HUES48 (cell line): Measurements from ENCODE around the gene ARHGEF40.

ENCODE experiments used
- H3K27ac ChIP-seq: one replicate; pipeline ENCODE4 v1.7.0; 2013; ENCODE audit warnings: low read depth, low read length, inconsistent platforms
- H3K27me3 ChIP-seq: 2 replicates; pipeline ENCODE4 v1.6.1; 2013; ENCODE audit warnings: mild to moderate bottlenecking, low read length; ENCODE audit not compliant: control insufficient read depth, insufficient read depth
- H3K36me3 ChIP-seq: 2 replicates; pipeline ENCODE4 v1.6.1; 2013; ENCODE audit warnings: low read length; ENCODE audit not compliant: control insufficient read depth, insufficient read depth
- H3K4me1 ChIP-seq: 2 replicates; pipeline ENCODE4 v1.6.1; 2013; ENCODE audit warnings: mild to moderate bottlenecking, low read length; ENCODE audit not compliant: control insufficient read depth, insufficient read depth
- H3K4me3 ChIP-seq: 2 replicates; pipeline ENCODE4 v1.5.1; 2013; ENCODE audit warnings: mild to moderate bottlenecking, low read depth, low read length
- H3K9ac ChIP-seq: 2 replicates; pipeline ENCODE4 v1.6.1; 2013; ENCODE audit warnings: mild to moderate bottlenecking, low read depth, low read length, moderate library complexity
- H3K9me3 ChIP-seq: 2 replicates; pipeline ENCODE4 v1.6.1; 2013; ENCODE audit warnings: low read length; ENCODE audit not compliant: control insufficient read depth, insufficient read depth

Gene ARHGEF40

GRCh38 chr14:21101802-21102413 is 31.8 kb downstream of the ARHGEF40 start:
- no peak overlapping the region for H3K27ac ChIP-seq
- H3K9me3 ChIP-seq: no peaks in the 10 kb centered on the region
- H3K9ac ChIP-seq: no peak overlapping the region
- H3K4me3 ChIP-seq: 0 out of 2 replicates have a peak overlapping the region, but pooled peaks have one; percentile 80
- H3K36me3 ChIP-seq: no peaks in the 10 kb centered on the region
- H3K27me3 ChIP-seq: no peaks in the 10 kb centered on the region
- H3K4me1 ChIP-seq: peaks cover 49% of the 10 kb centered on the region

- Histone ChIP-seq H3K27me3 (no peaks in the 10 kb centered on the region), H3K4me3 (peak overlapping the region; percentile 80), H3K36me3 (no peaks in the 10 kb centered on the region), H3K9ac (peak overlapping the region; percentile 13; the same call in 1 of the 2 replicates), H3K27ac (peak overlapping the region; percentile 30), H3K4me1 (peaks cover 51% of the 10 kb centered on the region), H3K9me3 (no peaks in the 10 kb centered on the region)
Observed at GRCh38 chr14:21102521-21103410, 32.7 kb downstream of the ARHGEF40 start.

- Histone ChIP-seq H3K36me3 (no peaks in the 10 kb centered on the region), H3K9me3 (no peaks in the 10 kb centered on the region), H3K9ac (peak overlapping the region; percentile 99), H3K4me3 (peak overlapping the region; percentile 80), H3K27ac (peak overlapping the region; percentile 99), H3K27me3 (no peaks in the 10 kb centered on the region), H3K4me1 (peaks cover 51% of the 10 kb centered on the region)
Observed at GRCh38 chr14:21103411-21103709, 33.3 kb downstream of the ARHGEF40 start.

DNA sequence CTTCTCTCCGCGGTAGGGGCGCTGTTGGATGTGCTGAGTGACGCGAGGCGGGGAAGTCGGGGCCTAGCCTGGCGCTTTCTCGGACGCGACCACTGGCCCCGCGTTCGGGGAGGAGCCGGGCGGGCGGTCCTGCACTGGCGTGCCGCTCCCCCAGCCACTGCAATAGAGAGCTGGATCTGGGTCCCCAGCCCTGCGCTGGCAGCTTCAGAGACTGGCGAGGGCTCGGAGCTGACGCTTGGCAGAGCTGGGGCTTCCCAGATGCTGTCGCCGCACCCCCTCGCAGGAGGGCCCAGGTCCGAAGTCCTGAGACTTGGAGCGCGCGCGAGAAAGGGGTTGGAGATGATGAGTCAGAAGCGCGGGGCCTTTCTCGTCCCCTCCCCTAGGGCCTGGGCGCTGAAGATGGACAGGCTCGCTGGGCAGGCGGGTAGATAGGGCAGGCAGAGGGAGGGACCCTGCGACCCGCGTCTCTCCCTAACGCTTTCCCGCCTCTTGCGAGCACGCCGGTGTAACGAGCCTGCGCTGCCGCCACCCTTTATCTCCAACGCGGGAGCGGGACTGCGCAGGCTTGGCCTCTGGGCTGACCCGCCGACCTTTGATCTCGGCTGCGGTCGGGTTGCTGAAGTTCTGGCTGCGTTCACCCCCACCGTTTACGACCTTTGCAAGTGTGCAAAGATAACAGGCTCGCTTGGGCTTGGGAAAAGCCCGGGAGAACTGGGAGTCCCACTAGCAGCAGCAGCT is 33.8 kb downstream of the ARHGEF40 start:
- Histone ChIP-seq H3K27me3 (no peaks in the 10 kb centered on the region), H3K9ac (peak overlapping the region; percentile 99), H3K4me3 (peak overlapping the region; percentile 80), H3K36me3 (no peaks in the 10 kb centered on the region), H3K27ac (peak overlapping the region; percentile 99), H3K4me1 (peaks cover 50% of the 10 kb centered on the region), H3K9me3 (no peaks in the 10 kb centered on the region)

- H3K9me3 ChIP-seq: no peaks in the 10 kb centered on the region
- peak overlapping the region; percentile 80 for H3K4me3 ChIP-seq
- H3K36me3 ChIP-seq: no peaks in the 10 kb centered on the region
- H3K27ac ChIP-seq: peak overlapping the region; percentile 99
- peaks cover 43% of the 10 kb centered on the region for H3K4me1 ChIP-seq
- H3K9ac ChIP-seq: peak overlapping the region; percentile 99
- no peaks in the 10 kb centered on the region for H3K27me3 ChIP-seq
Observed at GRCh38 chr14:21104448-21105060, 34.5 kb downstream of the ARHGEF40 start.

GRCh38 chr14:21105095-21105494 is 35.0 kb downstream of the ARHGEF40 start:
- Histone ChIP-seq H3K36me3 (no peaks in the 10 kb centered on the region), H3K9me3 (no peaks in the 10 kb centered on the region), H3K27me3 (no peaks in the 10 kb centered on the region), H3K9ac (no peak overlapping the region), H3K4me3 (0 out of 2 replicates have a peak overlapping the region, but pooled peaks have one; percentile 80), H3K4me1 (peaks cover 41% of the 10 kb centered on the region), H3K27ac (peak overlapping the region; percentile 99)

GRCh38 chr14:21106176-21106497 is 36.0 kb downstream of the ARHGEF40 start:
- no peak overlapping the region for H3K27ac ChIP-seq
- H3K27me3 ChIP-seq: no peaks in the 10 kb centered on the region
- H3K4me3 ChIP-seq: no peak overlapping the region
- H3K9me3 ChIP-seq: no peaks in the 10 kb centered on the region
- peaks cover 41% of the 10 kb centered on the region for H3K4me1 ChIP-seq
- no peak overlapping the region for H3K9ac ChIP-seq
- H3K36me3 ChIP-seq: no peaks in the 10 kb centered on the region

GRCh38 chr14:21106498-21107282 is 36.6 kb downstream of the ARHGEF40 start:
- no peak overlapping the region; the same call in 1 of the 2 replicates for H3K4me3 ChIP-seq
- no peak overlapping the region for H3K9ac ChIP-seq

DNA sequence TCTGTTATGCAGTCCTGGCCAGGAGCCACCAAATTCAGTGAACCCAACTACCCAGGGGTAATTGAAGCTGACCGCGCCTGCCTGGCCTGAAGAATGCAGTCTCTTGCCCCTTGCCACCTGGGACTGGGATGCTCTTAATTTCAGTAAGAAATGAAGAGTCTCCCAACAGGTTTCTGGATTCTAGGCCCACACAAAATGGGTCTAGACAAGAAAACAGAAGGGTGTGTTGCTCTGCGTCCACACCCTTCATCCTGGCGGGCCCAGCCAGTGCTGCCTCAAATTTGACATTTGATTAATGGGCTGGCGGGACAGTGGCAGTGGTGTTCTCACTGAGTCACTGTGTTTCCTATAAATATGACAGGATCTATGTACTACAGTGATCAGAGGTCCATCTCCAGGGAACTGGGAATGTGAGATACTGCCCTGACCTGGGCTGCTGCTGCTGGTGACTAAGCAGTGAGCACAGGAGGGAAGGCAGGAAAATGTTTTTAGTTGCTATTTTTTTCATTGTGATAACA is 37.2 kb downstream of the ARHGEF40 start:
- Histone ChIP-seq H3K4me1 (peaks cover 33% of the 10 kb centered on the region), H3K27me3 (no peaks in the 10 kb centered on the region), H3K36me3 (no peaks in the 10 kb centered on the region), H3K27ac (peak overlapping the region; percentile 64), H3K9me3 (no peaks in the 10 kb centered on the region), H3K4me3 (no peak overlapping the region), H3K9ac (no peak overlapping the region)

More at GRCh38 chr14:21106498-21107282, 36.6 kb downstream of the ARHGEF40 start:
- H3K27ac ChIP-seq: peak overlapping the region; percentile 64
- no peaks in the 10 kb centered on the region for H3K9me3 ChIP-seq
- peaks cover 40% of the 10 kb centered on the region for H3K4me1 ChIP-seq
- H3K27me3 ChIP-seq: no peaks in the 10 kb centered on the region
- H3K36me3 ChIP-seq: no peaks in the 10 kb centered on the region

DNA sequence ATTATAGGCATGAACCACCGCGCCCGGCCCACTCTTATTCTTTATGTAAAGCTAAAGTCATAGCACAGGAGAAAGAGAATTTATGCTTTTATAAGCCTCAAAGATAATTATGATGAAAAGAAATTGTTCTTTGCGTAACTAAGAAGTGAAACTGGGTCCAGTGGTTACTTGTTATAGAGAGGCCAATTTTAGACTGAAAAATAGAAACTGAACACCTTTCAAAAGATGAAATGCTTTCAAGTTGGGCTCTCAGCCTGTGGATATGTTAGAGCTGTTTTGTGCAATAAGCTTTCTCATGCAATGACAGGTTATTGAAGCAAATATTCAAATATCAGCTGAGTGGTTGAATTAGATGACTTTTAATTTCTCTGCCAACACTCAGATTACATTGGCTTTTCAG is 38.7 kb downstream of the ARHGEF40 start:
- Histone ChIP-seq H3K27me3 (no peaks in the 10 kb centered on the region), H3K27ac (no peak overlapping the region), H3K4me1 (peaks cover 22% of the 10 kb centered on the region), H3K9me3 (no peaks in the 10 kb centered on the region), H3K9ac (no peak overlapping the region), H3K4me3 (no peak overlapping the region), H3K36me3 (no peaks in the 10 kb centered on the region)
